GM19035 (cell line): Measurements from ENCODE around the gene SLC26A9.
"Not testable (repeated sequence)": the region's sequence is repeated elsewhere in the genome, so short reads cannot be mapped to it uniquely, and the experiment has no call there.

Experiments used
- ATAC-seq: cut with Tn5 transposase; IDR thresholded peaks from one replicate; pipeline ENCODE4 v1.9.1; 2021; ENCODE audit not compliant: unreplicated experiment

SLC26A9 gene

DNA sequence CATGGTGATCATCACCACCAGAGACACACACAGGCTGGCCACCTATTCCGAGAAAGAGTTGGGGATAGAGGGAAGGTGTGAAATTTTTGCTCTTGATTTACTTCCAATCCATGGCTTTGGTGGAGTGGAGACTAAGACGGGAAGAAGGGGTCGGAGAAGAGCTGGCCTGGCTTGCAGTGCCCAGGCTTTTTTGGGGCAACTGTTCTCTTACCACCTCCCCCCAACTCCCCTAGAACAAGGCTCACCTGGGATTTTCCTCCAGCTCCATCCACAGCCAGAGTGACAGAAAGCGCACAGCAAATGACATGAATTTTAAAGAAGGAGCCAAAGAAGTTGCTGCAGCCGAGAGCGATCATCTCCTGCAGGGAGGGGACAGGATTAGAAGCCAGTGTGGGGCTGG, 16.0 kb downstream of the SLC26A9 start:
- ATAC-seq, result no peak

DNA sequence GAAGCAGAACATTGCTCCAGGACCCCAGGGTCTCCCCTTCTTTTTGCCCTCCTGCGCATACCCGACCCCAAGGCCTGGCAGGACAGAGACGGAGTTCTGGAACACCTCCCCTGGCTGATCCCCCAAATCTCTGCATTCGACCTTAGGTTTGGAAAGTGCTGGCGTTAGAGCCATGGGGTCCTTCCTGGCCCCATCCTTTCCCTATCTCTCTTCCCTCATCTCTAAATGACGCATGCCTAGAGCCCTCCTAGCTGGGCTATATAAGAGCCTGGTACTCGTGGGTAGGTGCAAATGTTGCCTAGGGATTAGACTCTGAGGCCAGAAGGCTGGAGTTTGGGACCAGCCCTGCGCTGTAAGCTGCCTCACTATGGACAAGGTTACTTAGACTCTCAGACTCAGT, 16.6 kb downstream of the SLC26A9 start:
- ATAC-seq, result no peak

DNA sequence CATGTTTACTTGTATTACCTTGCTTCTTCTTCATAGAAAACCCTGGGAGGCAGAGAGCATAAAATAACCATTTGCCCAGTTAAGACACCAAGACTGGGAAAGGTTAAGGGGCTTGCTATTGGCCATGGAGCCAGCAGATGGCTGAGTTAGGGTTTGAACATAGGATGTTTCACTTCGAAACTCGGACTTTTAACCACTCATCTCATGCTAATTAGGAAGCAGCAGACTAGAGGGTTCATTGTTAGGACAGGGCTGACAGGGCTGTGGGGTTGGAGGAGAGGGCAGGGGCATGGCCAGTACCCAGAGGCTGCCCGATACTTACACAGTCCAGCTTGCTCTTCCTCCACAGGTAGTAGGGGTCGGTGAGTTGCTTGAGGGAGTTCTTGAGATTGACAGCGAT, 17.0 kb downstream of the SLC26A9 start:
- ATAC-seq, result no peak

DNA sequence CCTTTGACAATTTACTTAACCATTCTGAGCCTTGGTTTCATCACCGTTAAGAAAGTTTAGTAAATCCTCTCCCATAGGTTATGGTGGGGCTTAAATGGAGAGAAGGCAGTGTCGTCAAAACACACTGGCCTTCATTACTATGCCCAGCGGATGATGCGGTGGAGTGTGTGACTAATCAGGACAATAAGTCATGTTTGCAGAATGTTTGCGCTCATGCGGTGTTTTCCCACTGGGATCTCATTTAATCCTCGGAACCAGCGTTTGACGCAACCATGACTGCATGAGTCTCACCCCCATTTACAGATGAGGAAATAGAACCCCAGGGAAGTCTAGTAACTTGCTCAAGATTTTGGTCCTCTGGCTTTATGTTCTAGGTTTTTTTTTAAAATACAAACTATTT, 17.5 kb downstream of the SLC26A9 start:
- ATAC-seq, result no peak

DNA sequence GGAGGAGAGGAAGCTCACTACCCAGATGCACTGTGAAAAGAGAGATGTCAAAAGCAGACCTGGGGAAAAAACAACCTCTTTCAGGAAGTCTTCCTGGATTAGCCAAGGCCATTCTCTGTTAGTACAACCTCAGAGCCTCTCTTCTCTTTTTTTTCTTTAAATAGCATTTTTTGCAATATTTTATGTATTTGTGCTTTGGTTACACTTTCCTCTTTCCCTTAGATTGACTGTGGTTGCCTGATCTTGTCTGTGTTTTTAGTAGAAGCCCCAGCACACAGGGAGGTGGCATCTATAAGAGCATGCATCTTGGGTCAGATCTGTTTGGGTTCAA, 18.8 kb downstream of the SLC26A9 start:
- ATAC-seq, result no peak

DNA sequence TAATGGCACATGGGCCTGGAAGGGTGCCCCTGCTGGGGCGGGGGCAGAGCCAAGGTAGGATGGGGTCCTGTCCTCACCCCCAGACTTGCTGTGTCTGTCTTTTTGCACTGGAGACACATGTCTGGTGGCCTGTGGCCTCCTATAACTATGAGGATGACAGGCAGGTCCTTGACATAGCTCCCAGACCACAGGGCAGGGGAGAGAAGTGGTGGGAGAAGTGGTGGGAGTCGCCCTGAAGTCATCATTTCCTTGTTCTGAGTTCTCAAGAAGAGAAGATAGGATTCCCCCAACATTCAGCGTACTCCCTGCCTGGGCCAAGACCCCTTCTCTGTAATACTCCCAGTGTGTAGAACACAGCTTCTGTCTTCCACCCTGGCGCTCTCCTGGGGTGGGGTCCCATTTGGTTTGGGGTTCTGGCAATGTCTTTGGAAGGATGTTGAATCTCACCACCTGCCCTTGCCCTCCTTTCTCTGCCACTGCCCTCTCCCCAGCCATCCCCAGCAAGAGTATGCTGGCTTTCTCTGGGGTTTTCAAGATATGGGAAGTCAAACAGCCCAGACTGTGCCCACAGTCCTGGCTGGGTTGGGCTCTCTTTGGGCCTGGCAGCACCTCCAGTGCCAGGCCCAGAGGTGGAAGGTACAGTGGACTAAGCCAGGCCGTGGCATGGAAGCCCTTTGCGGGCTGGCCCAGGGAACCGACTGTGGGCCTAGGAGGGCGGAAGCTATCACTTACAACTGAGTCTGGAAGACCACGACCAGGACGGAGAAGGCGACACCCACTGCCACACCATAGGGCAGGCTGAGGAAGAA, 19.4 kb downstream of the SLC26A9 start:
- no peak for ATAC-seq

DNA sequence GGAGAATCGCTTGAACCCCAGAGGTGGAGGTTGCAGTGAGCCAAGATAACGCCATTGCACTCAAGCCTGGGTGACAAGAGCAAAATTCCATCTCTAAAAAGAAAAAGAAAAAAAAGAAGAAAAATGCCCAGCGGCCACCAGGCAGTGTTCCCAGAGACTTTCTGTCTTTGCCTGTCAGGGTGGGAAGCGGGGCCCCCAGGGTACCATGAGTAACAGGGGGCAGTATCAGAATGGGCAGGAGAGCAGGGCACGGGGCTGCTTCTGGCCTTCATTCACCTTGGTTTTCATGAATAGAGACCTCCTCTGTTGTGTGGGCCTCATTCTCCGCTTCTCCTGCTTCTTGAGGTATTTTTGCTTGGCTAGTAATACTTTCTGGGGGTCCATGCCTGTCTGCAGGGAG, 20.4 kb downstream of the SLC26A9 start:
- no peak for ATAC-seq

DNA sequence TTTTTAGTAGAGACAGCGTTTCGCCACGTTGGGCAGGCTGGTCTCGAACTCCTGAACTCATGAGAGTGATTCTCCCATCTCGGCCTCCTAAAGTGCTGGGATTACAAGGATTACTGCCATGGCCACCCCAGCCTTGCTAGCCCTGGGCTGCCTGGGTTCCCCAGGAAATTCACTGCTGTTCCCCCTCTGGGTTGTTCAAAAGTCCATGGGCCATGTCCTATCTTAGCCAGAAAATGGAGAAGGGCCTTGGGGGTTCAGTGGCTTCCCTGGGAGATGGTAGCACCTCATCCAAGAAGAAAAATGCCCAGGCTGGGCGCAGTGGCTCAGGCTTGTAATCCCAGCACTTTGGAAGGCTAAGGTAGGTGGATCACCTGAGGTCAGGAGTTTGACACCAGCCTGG, 20.9 kb downstream of the SLC26A9 start:
- no peak for ATAC-seq

DNA sequence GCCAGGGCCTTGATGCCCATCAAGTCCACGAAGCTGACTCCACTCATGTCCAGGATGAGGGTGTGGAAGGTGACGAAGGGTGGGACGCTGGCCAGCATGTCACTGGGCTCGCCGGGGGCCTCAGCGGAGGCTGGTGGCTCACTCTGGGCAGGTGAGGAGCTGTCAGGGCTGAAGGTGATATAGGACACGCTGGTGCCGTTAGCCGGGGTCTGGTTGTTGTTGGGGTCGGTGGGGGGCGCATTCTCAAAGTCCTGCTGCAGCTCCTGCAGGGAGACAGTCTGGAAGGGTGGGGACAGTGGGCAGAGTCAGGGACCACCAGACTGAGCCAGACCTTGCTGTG, 21.7 kb downstream of the SLC26A9 start:
- no peak for ATAC-seq

DNA sequence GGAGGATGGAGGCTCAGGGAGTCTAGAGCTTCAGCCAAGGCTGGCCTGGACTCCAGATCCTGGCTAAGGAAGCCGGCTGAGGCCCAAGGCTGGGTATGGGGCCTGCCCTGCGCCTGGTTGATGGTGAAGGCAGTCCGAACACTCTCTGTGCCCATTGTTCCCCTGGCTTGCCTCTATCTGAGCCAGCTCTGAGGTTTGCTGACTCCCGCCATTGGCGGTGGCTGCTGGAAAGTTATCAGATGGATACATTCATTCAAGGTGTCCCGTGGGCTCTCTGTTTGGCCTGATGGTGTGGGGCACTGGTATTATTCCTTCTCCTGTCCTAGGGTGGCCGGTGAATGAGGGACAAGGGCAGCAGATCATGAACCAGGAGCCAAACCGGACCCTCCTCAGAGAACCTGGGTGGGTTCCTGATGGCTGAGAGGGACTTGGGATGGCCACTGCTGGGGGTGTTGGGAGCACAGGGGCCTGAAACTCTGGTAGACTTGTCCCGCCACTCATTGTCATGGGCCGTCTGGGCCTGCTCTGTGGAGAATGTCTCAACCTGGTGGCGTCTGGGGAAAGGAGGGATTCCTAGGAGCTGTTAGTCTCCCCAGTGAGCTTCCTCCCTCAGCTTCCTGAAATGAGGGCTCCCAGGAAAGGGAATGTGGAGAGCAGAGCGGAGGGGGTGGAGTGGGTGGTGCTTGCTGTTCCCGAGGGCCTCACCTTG, 22.2 kb downstream of the SLC26A9 start:
- no peak for ATAC-seq

DNA sequence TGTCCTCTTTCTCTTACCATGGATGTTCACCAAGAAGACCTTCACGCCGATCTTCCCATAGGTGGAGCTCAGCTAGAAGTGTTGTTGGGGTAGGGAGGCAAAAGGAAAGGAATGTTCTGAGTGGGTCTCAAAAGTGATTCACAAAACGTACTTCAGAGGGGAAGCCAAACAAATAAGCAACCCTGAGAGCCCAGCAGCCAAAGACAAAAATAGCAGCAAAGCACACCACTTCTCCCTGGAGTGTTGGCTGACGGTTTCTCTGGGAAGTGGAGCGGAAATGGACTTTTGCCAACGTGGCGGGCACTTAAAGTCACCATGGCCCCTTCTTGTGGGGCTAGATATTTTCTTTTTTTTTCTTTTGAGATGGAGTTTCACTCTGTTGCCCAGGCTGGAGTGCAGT, 23.1 kb downstream of the SLC26A9 start:
- ATAC-seq, result no peak

DNA sequence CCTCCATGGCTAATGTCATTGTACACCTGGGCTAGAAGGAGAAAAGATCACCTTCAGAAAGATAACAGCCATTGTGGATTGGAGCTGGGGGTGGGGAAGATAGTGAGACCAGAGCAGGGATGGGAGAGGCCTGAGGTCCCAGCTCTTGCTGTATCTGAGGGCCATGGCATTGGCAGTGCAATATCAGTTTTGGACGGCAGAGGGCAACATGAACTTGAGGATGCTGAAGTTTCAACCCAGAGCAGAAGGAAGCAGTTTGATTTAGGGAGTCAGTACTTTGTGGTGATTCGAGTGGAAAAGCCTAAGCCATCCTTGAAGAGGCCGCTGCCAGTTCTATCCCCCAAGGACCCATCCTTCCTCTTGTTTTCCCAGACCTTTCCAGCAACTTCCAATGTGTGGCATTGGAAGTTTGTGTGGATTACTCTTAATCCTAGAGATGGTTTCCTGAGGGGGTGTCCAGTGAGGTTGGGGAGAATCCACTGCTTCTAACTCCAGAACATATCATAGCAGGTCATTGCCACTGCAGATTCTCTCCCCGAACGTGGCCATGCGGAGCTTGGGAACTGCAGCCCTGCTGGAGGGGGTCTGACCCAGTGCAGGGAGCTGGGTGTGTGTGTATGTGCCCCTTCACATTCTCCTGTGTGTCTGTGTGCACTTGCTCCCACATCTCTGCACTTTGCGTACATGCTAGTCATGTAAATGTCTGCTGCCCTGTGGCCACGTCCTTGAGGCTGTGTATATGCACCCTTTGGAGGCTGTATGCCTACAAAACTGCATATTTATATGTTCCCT, 24.1 kb downstream of the SLC26A9 start:
- no peak for ATAC-seq

DNA sequence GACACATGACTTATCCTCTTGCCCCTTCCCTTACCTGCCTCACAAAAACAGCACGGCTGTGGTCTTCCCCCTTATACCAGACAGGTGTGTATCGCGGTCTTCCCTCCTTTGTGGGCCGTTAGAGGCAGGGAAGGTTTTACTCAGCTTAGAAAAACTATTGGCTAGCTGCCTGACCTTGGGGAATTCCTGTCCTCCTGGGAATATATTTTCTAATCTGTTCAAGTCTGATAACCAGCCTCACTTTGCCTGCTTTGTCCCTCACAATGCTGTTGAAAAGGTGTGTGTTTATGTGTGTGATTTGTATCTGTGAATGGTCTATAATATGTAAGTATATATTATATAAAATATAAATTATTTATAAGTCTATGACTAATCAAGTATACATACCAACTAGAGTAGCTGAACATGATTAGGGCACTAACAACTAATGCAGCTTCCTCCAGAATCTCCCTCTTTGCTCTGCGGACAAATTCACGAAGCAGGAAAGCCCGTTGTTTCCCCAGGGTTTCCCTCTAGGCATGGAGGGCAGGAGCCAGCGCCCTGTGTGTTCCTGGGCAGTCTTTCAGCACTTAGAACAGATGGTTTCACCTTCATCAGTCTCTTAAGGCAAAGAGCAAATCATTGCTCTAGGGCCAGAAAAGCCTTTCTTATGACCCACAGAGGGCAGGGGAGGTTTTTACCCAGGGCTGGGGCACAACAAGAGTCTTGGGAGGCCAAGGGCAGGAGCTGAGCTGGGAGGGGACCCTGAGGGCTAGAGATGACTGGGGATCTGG, 25.6 kb downstream of the SLC26A9 start:
- no peak for ATAC-seq

DNA sequence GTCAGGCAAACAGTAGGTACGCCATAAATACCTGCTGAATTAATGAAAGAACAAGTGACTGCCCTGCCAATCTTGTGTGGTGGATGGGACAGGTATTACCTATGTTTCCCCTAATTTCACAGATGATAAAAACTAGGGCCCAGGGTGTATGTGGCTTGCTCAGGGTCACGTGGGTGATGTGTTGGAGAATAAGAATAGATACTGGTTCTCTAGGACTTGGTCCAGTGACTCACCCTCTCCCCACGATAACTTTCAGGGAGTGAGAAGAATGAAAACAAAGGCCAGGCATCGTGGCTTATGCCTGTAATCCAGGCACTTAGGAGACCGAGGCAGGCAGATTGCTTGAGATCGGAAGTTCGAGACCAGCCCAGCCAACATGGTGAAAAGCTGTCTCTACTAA, 26.7 kb downstream of the SLC26A9 start:
- no peak for ATAC-seq

DNA sequence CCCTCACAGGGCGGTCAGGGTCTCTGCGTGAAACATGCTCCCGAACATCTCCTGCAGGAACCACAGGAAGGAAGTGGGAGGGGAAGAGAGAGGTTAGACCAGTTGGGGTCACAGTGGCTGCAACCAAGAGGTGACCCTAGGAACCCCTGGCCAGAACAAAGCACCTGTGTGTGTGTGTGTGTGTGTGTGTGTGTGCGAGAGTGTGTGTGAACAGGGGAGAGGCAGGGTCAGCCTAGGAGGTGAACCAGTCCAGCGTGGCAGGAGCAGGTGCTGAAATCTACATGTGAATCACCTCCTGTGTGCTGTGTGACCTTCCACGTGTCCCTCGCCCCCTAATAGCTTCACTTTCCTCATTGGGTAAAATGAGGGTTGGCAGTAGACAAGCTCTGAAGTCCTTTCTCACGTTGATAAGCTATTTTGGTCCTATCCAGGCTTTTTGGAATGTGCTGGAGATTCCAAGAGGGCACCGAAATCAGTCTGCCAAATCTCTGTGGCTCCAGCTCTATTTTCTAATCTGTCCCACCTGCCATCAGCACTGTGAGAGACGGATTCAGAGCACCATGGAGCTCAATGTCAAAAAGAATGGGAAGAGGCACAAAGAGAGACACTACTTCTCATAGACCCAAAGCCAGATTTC, 27.8 kb downstream of the SLC26A9 start:
- no peak for ATAC-seq

DNA sequence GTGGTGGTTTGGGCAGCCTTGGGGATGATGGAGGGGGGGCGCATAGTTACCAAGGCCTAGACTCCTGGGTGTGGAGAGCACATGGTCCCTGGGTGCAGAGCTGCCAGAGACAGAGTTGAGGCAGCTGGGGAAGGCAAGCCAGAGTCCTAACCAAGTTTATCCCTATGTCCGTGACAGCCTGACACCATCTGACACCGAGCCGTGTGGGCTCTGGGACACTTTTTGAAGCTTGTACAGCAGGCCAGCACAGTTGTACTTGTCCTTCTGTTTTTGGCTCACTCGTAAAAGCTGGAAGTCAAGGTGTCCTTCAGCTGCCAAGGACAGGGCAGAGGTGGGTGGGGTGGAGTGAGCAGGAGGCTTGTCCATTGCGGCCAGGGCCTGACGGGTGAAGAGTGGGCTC, 28.5 kb downstream of the SLC26A9 start:
- no peak for ATAC-seq

DNA sequence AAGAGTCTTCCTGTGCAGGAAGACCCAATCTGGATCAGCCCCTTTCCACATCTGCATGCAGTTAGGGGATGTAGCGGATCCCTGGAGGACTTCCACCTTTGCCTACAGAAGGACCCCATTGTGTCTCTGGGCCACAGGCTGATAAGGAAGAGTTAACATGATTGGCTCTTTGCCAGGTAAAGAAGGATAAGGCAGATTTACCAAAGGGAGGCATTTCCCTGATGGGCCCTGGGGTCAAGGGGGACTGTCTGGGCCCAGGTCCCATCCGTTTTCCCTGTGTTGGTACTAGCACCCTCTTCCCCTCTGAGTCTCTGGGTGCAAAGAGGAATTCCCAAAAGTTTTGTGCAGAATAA, 29.1 kb downstream of the SLC26A9 start:
- ATAC-seq, result no peak

DNA sequence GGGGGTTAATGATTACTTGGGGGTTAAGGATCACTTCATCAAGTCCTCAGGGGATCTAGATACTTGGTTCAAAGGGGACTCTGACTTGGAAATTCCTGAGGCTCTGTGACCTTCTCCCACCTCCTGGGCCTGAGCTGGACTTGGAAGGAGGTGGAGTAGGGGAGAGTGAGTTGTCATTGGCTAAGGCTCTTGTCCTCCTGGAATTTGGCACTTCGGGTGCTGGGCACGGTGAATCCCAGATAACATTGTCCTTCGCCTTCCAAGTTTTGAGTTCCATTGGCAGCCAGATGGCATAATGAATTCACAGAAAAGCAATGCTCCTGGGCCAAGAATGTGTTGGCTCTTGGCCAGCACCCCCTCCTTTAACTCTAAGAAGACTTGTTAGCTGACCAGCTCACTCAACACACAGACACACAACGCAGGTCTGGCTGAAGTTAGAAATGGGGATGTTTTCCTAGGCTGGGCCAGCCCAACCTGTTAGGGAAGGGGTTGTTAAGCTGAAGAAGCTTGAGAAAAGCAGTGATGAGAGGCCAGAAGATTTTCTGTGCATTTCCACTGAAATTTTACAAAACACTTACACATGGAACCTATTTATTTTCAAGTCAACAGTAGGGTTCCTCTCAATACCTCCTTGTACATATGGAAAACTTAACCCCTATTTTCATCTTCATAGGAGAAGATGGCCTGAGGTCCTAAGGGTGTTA, 29.7 kb downstream of the SLC26A9 start:
- no peak for ATAC-seq

DNA sequence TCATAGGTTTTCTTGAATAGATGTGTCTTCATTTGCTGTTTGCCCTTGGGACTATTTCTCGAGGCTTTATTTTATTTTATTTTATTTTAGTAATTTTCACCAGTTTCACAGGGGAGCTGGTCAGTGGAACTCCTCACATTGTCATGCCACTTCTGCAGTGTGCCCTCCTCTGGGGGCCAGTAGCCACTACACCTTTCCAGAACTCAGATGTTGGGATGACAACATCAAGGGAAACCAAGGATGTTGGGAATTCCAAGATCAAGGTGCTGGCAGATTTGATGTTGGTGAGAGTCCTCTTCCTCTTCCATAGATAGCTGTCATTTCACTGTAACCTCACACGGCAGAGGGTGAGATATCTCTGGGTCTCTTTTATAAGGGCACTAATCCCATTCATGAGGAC, 35.5 kb downstream of the SLC26A9 start:
- ATAC-seq, result no peak

DNA sequence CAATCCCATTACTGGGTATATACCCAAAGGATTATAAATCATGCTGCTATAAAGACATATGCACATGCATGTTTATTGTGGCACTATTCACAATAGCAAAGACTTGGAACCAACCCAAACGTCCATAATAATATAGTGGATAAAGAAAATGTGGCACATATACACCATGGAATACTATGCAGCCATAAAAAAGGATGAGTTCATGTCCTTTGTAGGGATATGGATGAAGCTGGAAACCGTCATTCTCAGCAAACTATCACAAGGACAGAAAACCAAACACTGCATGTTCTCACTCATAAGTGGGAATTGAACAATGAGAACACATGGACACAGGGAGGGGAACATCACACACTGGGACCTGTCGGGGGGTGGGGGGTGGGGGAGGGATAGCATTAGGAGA, 38.2 kb downstream of the SLC26A9 start:
- ATAC-seq, result not testable (repeated sequence)
